ENCODE results near the gene CSNK2A1.

DNA sequence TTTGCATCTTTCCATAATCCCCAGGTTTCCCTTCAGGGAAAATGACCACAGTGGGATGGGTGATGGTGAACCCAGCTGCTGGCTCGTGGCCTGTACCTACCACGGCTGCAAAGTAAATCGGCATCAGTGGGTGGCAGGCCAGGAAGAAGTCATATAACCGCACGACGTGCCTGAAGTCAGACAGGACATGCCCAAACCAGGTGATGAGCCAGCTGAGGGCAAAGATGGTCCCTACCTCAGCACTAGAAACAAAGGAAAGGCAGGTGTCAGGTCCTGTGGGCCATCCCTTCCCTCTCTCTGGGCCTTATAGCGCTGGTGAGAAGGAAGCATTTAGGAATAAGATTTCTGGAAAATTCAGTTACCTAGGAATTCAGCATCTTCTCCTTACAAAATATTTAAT, 103.4 kb downstream of the CSNK2A1 start:
- TF ChIP-seq, protein P1, sequence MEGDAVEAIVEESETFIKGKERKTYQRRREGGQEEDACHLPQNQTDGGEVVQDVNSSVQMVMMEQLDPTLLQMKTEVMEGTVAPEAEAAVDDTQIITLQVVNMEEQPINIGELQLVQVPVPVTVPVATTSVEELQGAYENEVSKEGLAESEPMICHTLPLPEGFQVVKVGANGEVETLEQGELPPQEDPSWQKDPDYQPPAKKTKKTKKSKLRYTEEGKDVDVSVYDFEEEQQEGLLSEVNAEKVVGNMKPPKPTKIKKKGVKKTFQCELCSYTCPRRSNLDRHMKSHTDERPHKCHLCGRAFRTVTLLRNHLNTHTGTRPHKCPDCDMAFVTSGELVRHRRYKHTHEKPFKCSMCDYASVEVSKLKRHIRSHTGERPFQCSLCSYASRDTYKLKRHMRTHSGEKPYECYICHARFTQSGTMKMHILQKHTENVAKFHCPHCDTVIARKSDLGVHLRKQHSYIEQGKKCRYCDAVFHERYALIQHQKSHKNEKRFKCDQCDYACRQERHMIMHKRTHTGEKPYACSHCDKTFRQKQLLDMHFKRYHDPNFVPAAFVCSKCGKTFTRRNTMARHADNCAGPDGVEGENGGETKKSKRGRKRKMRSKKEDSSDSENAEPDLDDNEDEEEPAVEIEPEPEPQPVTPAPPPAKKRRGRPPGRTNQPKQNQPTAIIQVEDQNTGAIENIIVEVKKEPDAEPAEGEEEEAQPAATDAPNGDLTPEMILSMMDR (IDR thresholded peaks at IDR 0.05) = no peak
- no peak for TF ChIP-seq POLR2A (IDR thresholded peaks at IDR 0.05)
